K562 (cell line): ENCODE measurements around the gene BANF2. TPM values are rescaled to one million over a fixed set of nuclear protein-coding genes. Genes with fewer than 3 reads are reported as not detected.

Experiments used
- ATAC-seq: fragments of 200-7000 bp; cut with Tn5 transposase; 3 replicates; pipeline ENCODE4 v1.9.1; 2020; ENCODE audit warnings: moderate library complexity
- BruUV-seq: library from RNA; stranded (reverse); fragments of 400-500 nt; replicated peaks from 2 replicates; lab custom pipeline; 2021; lab: Mats Ljungman, UMichigan
- CTCF ChIA-PET: fragments of 300-600 bp; formaldehyde crosslinking; extraction: SDS; loops from one replicate; lab custom pipeline; 2021; ENCODE audit warnings: low intra/inter-chr PET ratio; lab: Yijun Ruan, JAX
- POLR2A ChIA-PET: fragments of 300-600, 350-650 bp; sonication (Branson Sonifier 250); formaldehyde crosslinking; extraction: SDS; loops from one replicate; lab custom pipeline; 2021; ENCODE audit warnings: antibody characterized with exemption, inconsistent platforms; lab: Yijun Ruan, JAX
- DNase-seq, 4 experiments: peaks; one replicate each; pipeline versions ENCODE4 v3.0.0 to v3.0.0-alpha.2; 2011 to 2018; ENCODE audit warnings: low spot score in 3 of 4, mixed read lengths in 3 of 4; ENCODE audit errors: extremely low read depth in 1 of 4
- FAIRE-seq: peaks from 2 replicates; lab custom pipeline; 2011; peaks lifted over from hg19 to GRCh38; lab: Jason Lieb, UNC
- H2AFZ ChIP-seq: 2 replicates; pipeline ENCODE4 v1.6.0; 2011; ENCODE audit warnings: low read depth, low read length, control low read depth, inconsistent platforms
- H3K27ac ChIP-seq: fragments of 200-600 bp; 3 replicates; pipeline ENCODE4 v1.8.0; 2011; ENCODE audit warnings: low read depth, mild to moderate bottlenecking, control low read depth, inconsistent platforms, low read length, moderate library complexity, mixed read lengths; ENCODE audit errors: extremely low read depth
- H3K27me3 ChIP-seq, 2 experiments: fragments of 300-600 bp in 1 of 2; 2 replicates in 1 of 2; 3 replicates in 1 of 2; pipeline versions ENCODE4 v1.6.0 to v1.8.0; 2011; ENCODE audit warnings: inconsistent platforms in 2 of 2, low read length in 2 of 2, mild to moderate bottlenecking in 1 of 2, mixed read lengths in 1 of 2, moderate library complexity in 1 of 2; ENCODE audit not compliant: control insufficient read depth in 2 of 2, insufficient read depth in 2 of 2
- H3K36me3 ChIP-seq: fragments of 300-600 bp; 3 replicates; pipeline ENCODE4 v1.8.0; 2011; ENCODE audit warnings: mild to moderate bottlenecking, low read length, inconsistent platforms; ENCODE audit not compliant: control insufficient read depth, insufficient read depth
- H3K4me1 ChIP-seq, 2 experiments: fragments of 200-600 bp in 1 of 2; replicated peaks in 1 of 2; 2 replicates in 1 of 2; 3 replicates in 1 of 2; pipeline versions ENCODE4 v1.5.1 to v1.8.0; 2011; ENCODE audit warnings: inconsistent platforms in 2 of 2, low read length in 2 of 2, mild to moderate bottlenecking in 1 of 2, mixed read lengths in 1 of 2, moderate library complexity in 1 of 2; ENCODE audit not compliant: control insufficient read depth in 2 of 2, insufficient read depth in 2 of 2
- H3K4me2 ChIP-seq: 2 replicates; pipeline ENCODE4 v1.6.1; 2011; ENCODE audit warnings: low read length, control low read depth, inconsistent platforms, mixed read lengths; ENCODE audit not compliant: insufficient read depth
- H3K4me3 ChIP-seq: fragments of 200-600 bp; sonication (generic), shearing (Covaris generic); 2 replicates; pipeline ENCODE4 v1.5.1; 2016; ENCODE audit warnings: control low read depth, inconsistent platforms
- H3K79me2 ChIP-seq: fragments of 200-600 bp; 3 replicates; pipeline ENCODE4 v1.8.0; 2011; ENCODE audit warnings: low read length, inconsistent platforms; ENCODE audit not compliant: control insufficient read depth, insufficient read depth
- H3K9ac ChIP-seq, 2 experiments: 2 replicates each; pipeline versions ENCODE4 v1.6.0 to v1.6.1; 2011; ENCODE audit warnings: low read depth in 2 of 2, low read length in 2 of 2, control low read depth in 1 of 2, inconsistent platforms in 1 of 2, mild to moderate bottlenecking in 1 of 2, mixed read lengths in 1 of 2; ENCODE audit not compliant: insufficient read depth in 1 of 2
- H3K9me1 ChIP-seq: one replicate; pipeline ENCODE4 v1.6.0; 2011; ENCODE audit warnings: inconsistent platforms, mild to moderate bottlenecking, low read length, moderate library complexity; ENCODE audit not compliant: control insufficient read depth, insufficient read depth
- H3K9me3 ChIP-seq: replicated peaks from 2 replicates; pipeline ENCODE4 v1.5.1; 2011; ENCODE audit warnings: low read depth, low read length, inconsistent platforms; ENCODE audit not compliant: control insufficient read depth, insufficient read depth
- H4K20me1 ChIP-seq: replicated peaks from 2 replicates; pipeline ENCODE4 v1.6.1; 2011; ENCODE audit warnings: low read length, inconsistent platforms, mixed read lengths; ENCODE audit not compliant: control insufficient read depth, insufficient read depth
- BMI1 ChIP-seq: fragments of 150-350 bp; IDR thresholded peaks from 2 replicates; pipeline ENCODE4 v1.6.1; 2014; ENCODE audit warnings: low read length
- BRCA1 ChIP-seq, 2 experiments: fragments of 450-650 bp in 1 of 2; sonication (generic) in 1 of 2; formaldehyde crosslinking in 1 of 2; IDR thresholded peaks; 2 replicates each; pipeline versions ENCODE4 v1.5.0 to v1.6.1; 2017 to 2020; ENCODE audit warnings: mild to moderate bottlenecking in 1 of 2, missing genetic modification reagents in 1 of 2
- JUNB ChIP-seq: fragments of 450-650 bp; formaldehyde crosslinking; conservative IDR thresholded peaks from 2 replicates; pipeline ENCODE4 v1.4.0; 2020; ENCODE audit warnings: mild to moderate bottlenecking
- SNIP1 ChIP-seq: fragments of 450-650 bp; IDR thresholded peaks from 2 replicates; pipeline ENCODE4 v1.7.1; 2017; ENCODE audit warnings: low read depth, mild to moderate bottlenecking
- TAF1 ChIP-seq: IDR thresholded peaks from 2 replicates; pipeline ENCODE4 v1.6.1; 2011; ENCODE audit warnings: mild to moderate bottlenecking, low read length, moderate library complexity; ENCODE audit not compliant: insufficient read depth, control insufficient read depth, severe bottlenecking; ENCODE audit errors: extremely low read depth
- TSHZ1 ChIP-seq: fragments of 250-450 bp; sonication (Bioruptor Pico); IDR thresholded peaks from 2 replicates; pipeline ENCODE4 v1.4.0; 2020; ENCODE audit warnings: mild to moderate bottlenecking, moderate library complexity
- ZNF778 ChIP-seq: fragments of 450-650 bp; formaldehyde crosslinking; IDR thresholded peaks from 2 replicates; pipeline ENCODE4 v1.4.0; 2020; ENCODE audit warnings: mild to moderate bottlenecking, moderate library complexity
- WGBS: fragments of 100-300 bp; shearing (Covaris generic); methylation state at CpG from one replicate; pipeline ENCODE4 v1.1.6; 2016; ENCODE audit warnings: low coverage, mixed read lengths; ENCODE audit not compliant: insufficient coverage; ENCODE audit errors: missing lambda C conversion rate; 5-methylcytosine and 5-hydroxymethylcytosine counted together
- in situ Hi-C: fragments of 300-500 bp; cut with MboI; formaldehyde crosslinking; loops from 4 replicates; pipeline ENCODE4 v1.15.0; 2018; ENCODE audit warnings: inconsistent platforms, mixed read lengths
- intact Hi-C: fragments of 100-400 bp; cut with micrococcal nuclease; formaldehyde crosslinking; loops from 2 replicates; pipeline ENCODE4 v1.14.2; 2022
- polyA plus RNA-seq, 8 experiments: library from polyadenylated mRNA; depleted of rRNA in 4 of 8; stranded (reverse) in 5 of 8; unstranded in 3 of 8; fragments of >200 nt; fragmentation: Nextera tagmentation in 2 of 8; fragmentation: Illumina TruSeq in 1 of 8; extraction: Ambion mirVana in 2 of 8; extraction: Trizol in 1 of 8; gene quantifications; 2 replicates each; pipeline versions ENCODE4 v1.2.1 to v1.2.3, GENCODE V29; 2011 to 2014; ENCODE audit warnings: inconsistent platforms in 1 of 8, missing spikeins in 1 of 8
- total RNA-seq, 7 experiments: library from RNA; depleted of rRNA in 6 of 7; stranded (reverse); fragments of >200 nt in 6 of 7; fragmentation: Illumina TruSeq in 2 of 7; extraction: Trizol in 2 of 7; gene quantifications; 2 replicates each; pipeline versions ENCODE4 v1.2.1 to v1.2.3, GENCODE V29; 2011 to 2021; ENCODE audit warnings: low replicate concordance in 1 of 7

Gene BANF2
- total and polyA plus RNA-seq, 9 of the 15 experiments (the other 6 are each of a cell fraction or from before 2014, with no cell fraction given) = not detected

GRCh38 chr20:17685168-17685567 lies 14.6 kb upstream of the BANF2 start (continued):
- no peak for TF ChIP-seq TSHZ1

GRCh38 chr20:17687800-17688199 lies 12.0 kb upstream of the BANF2 start:
- no peak overlapping the region for H2AFZ ChIP-seq
- no peak for ATAC-seq
- BruUV-seq = no TSS peak
- H3K4me2 ChIP-seq = no peak overlapping the region
- peaks cover 0 to 3% of the 10 kb centered on the region in 2 experiments; a peak in 1 of 5 replicates for H3K4me1 ChIP-seq
- H3K79me2 ChIP-seq = no peaks in the 10 kb centered on the region
- no peak overlapping the region for H3K9ac ChIP-seq
- H3K9me3 ChIP-seq = peaks cover 2% of the 10 kb centered on the region; the same call in 1 of the 2 replicates
- POLR2A ChIA-PET = interaction anchor here (0.6 to 0.7 kb wide), 2 partner anchors 17 to 200 kb away, joined by 3 read pairs; no protein-coding TSS in a partner anchor
- intact Hi-C loops = loop anchor here (10.0 kb wide), 2 partner anchors 207 to 307 kb away; no protein-coding TSS in a partner anchor
- WGBS = 0% methylated on average over 3 of the region's 3 CpGs
- no peaks in the 10 kb centered on the region for H4K20me1 ChIP-seq
- no peak for TF ChIP-seq SNIP1
- no peak for TF ChIP-seq JUNB
- TF ChIP-seq ZNF778 (CRISPR knock-in tag) = no peak
- no peak for TF ChIP-seq BRCA1 (IDR thresholded peaks at IDR 0.05)
- no peak for TF ChIP-seq BRCA1 (CRISPR knock-in tag; IDR thresholded peaks at IDR 0.05)
- no peak for TF ChIP-seq BMI1
- no peak for TF ChIP-seq TAF1
- TF ChIP-seq, all 486 proteins: peak for 0
- no peak overlapping the region for H3K4me3 ChIP-seq
- H3K27ac ChIP-seq = no peak overlapping the region
- CTCF ChIA-PET = no interaction called here
- in situ Hi-C loops = no loop called here
- H3K36me3 ChIP-seq = no peaks in the 10 kb centered on the region
- peaks cover 8 to 24% of the 10 kb centered on the region in 2 experiments for H3K27me3 ChIP-seq
- DNase-seq (no peak), FAIRE-seq (no peak)
- H3K9me1 ChIP-seq = no peaks in the 10 kb centered on the region
